Fibroblast of villous mesenchyme (primary cell): ENCODE results near the gene DMBX1. TPM values are rescaled to one million over a fixed set of nuclear protein-coding genes. Genes with fewer than 3 reads are reported as not detected.
A peak's percentile ranks its signal among the peaks of the same experiment; 100 is the strongest.

Source experiments
- DNase-seq: peaks from one replicate; pipeline ENCODE4 v3.0.0-alpha.2; 2010; ENCODE audit warnings: low read depth
- H3K4me3 ChIP-seq: 2 replicates; pipeline ENCODE4 v1.5.1; 2011; ENCODE audit warnings: low read depth, mild to moderate bottlenecking, low read length
- CTCF ChIP-seq: IDR thresholded peaks from 2 replicates; pipeline ENCODE4 v1.5.1; 2012; ENCODE audit warnings: low read depth, mild to moderate bottlenecking, low read length; ENCODE audit not compliant: insufficient read depth
- total RNA-seq: library from RNA; depleted of rRNA; stranded (reverse); fragments of >200 nt; gene quantifications from 2 replicates; pipeline ENCODE4 v1.2.3, GENCODE V29; 2012

Gene DMBX1
- total RNA-seq, 1 donor: not detected

GRCh38 chr1:46476673-46477072 lies 13.0 kb upstream of the DMBX1 start:
- no peak overlapping the region for H3K4me3 ChIP-seq
- TF ChIP-seq CTCF: no peak

GRCh38 chr1:46477153-46477929 lies 12.3 kb upstream of the DMBX1 start:
- peak; percentile 86 for TF ChIP-seq CTCF
- peak; percentile 70 for DNase-seq
- no peak overlapping the region for H3K4me3 ChIP-seq

More at GRCh38 chr1:46476673-46477072, 13.0 kb upstream of the DMBX1 start:
- no peak for DNase-seq

DNA sequence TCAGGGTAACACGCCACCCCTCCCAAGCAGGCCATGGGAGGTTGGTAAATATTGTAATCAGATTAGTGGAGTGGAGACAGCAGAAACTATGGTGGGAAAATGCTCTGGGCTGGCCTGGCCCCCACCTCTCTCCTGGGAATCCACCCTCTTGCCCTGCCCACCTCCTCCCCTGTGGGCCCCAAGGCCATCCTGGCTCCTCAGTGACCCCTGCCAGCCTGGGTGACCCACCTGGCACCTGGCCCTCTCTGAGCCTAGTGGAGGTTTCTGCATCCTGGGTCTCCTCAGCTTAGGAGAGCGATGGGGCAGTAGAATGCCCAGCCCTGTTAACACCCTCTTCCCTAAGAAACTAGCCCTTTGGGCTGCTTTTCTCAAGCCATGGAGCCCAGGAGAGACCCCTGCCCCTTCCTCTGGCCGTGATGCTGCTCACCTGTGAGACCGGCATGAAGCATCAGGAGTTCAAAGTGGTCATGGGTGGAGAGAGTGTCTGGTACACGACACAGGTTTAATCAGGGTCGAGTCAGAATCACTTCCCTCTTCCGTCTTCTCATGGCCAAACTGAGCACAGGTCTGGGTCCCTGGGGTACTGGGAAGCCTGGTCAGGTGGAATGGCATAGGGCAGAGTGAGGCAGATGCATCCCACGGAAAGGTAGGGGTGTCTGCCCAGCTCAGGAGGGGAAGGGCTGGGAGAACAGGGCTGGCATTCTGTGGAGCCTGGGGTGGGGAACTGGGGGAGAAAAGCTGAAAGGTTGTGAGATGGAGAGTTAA lies 10.7 kb upstream of the DMBX1 start:
- TF ChIP-seq CTCF: no peak
- H3K4me3 ChIP-seq: no peak overlapping the region
- DNase-seq: no peak

DNA sequence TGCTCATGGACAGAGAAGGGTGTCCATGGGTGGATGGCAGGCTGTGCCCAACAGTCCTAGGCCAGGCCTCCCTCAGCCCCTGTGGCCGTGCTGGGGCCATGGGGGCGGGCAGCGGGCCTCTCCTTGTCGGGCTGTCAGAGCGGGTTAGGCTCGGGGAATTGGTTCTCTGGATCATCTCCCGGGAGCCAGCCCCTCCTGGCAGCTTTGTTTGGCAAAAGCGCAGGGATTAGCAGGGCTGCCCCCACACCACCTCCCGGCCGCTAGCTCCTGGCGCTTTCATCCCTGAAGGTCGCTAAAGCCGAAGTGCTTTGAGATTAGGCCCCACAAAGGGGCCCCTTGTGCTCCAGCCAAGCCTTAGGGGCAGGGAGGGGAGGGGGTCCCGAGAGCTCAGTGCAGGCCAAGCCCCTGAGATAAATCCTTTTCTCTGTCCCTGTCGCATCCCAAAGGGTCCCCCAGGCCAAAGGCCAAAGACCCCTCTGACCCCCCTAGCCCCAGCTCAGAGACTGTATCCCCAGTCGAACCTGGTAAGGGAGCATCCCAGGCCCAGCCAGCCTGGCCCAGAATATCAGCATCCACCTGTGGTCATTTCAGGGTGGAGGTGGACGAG lies 9.8 kb upstream of the DMBX1 start:
- TF ChIP-seq CTCF: no peak
- no peak overlapping the region for H3K4me3 ChIP-seq
- DNase-seq: no peak

DNA sequence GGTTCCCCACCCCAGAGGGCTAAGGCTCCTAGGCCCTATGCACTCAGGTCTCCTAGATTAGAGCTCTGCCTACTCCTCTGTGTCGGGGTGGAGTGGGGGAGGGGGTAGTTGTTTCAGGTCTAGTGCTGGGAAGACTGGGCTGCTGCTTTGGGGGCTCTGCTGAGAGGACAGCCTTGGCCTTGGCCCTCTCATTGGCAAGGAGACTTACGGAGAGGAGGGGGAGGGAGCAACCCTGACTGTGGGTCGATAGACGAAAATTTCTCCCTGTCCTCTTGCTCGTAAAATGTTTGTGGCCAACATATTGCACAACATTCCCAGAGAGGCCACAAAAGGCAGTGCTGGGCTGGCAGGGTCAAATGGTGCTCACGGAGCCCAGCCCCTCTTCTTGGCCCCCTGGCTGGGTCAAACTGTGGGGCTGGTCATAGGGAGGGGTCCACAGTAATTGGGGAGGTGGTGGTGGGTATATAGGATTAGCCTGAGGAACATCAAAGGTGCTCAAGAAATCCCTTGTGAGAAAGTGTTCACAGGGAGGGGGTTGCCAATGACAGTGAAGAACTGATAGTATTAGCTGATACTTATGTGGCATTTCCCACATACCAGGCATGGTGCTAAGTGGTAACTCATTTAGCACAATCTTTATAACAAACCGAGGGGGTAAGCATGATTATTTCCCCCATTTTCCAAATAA lies 8.5 kb upstream of the DMBX1 start:
- DNase-seq: peak; percentile 61
- H3K4me3 ChIP-seq: no peak overlapping the region
- no peak for TF ChIP-seq CTCF

GRCh38 chr1:46481961-46482360 lies 7.7 kb upstream of the DMBX1 start:
- H3K4me3 ChIP-seq: no peak overlapping the region
- TF ChIP-seq CTCF: no peak
- no peak for DNase-seq
